GM21367 (cell line): ENCODE measurements around the gene SH3TC1.

ENCODE experiments used
- ATAC-seq: cut with Tn5 transposase; IDR thresholded peaks from one replicate; pipeline ENCODE4 v1.9.1; 2021; ENCODE audit not compliant: unreplicated experiment

SH3TC1 gene

DNA sequence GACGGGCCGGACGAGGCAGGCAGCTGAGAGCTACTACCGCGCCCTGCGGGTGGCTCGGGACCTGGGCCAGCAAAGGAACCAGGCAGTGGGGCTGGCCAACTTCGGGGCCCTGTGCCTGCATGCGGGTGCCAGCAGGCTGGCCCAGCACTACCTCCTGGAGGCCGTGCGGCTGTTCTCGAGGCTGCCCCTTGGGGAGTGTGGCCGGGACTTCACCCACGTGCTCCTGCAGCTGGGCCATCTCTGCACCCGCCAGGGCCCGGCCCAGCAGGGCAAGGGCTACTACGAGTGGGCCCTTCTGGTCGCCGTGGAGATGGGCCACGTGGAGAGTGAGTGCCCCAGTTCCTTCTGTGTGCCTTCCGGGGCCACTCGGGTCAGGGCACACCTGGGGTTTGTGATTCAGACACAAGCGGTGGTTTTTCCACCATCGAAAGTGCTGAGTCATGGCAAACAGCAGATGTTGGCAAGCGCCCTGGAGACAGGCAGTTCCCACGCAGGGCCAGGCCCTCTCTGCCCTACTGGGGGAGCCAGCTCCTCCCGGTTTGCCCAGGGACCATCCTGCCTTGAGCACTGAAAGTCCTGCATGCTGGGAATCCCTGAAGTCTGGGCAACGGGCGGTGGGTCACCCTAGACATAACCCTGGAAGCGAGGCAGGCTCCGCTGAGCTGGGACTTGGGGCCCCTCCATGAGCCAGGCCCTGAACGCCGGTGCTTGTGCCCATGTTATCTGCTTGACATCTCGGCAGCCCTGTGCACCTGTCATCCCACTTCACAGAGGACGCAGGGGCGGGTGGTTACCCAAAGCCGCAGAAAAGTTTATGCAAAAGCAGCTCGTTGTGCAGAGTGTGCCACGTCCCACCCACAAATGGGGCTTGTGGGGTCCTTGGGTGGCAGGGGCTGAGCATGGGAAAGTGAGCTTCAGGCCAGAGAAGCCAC lies 29.5 kb downstream of the SH3TC1 start:
- ATAC-seq = peak; percentile 61

DNA sequence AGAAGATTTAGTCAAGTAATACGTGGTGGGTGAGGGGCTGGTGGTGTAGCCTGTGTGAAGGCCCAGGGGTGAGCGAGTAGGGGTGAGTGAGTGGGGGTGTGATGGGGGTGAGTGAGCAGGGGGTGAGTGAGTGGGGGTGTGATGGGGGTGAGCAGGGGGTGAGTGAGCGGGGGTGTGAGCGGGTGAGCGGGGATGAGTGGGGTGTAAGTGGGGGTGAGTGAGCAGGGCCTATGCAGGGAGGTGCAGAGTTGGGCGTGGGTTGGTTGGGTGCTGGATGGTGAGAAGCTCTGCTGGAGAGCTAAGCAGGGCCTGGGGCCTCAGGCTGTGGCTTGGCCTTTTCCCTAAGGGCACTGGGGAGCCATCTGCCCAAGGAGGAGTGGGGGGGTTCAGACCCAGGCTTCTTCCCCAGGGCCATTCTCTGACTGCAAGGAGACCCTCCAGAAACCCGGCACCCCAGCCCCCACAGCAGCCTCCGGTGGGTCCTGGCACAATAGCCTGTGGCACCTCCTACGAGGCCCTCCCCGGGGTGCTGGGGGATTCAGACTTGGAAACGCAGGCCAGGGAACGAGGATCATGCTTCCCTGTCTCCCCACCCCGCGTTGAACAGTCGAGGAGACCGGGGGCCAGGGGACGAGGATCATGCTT lies 30.4 kb downstream of the SH3TC1 start:
- ATAC-seq = no peak

DNA sequence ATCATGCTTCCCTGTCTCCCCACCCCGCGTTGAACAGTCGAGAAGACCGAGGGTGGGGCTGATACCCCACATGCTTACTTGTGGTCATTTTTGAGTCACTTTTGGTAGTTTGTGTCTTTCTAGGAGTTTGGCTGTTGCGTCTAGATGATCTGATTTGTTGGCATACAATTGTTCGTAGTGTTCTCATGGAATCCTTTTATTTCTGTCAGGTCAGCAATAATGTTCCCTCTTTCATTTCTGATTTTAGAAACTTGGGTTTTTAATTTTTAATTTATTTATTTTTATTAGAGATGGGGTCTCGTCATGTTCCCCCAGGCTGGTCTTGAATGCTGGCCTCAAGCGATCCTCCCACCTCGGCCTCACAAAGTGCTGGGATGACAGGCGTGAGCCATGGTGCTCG lies 30.9 kb downstream of the SH3TC1 start:
- ATAC-seq = no peak

DNA sequence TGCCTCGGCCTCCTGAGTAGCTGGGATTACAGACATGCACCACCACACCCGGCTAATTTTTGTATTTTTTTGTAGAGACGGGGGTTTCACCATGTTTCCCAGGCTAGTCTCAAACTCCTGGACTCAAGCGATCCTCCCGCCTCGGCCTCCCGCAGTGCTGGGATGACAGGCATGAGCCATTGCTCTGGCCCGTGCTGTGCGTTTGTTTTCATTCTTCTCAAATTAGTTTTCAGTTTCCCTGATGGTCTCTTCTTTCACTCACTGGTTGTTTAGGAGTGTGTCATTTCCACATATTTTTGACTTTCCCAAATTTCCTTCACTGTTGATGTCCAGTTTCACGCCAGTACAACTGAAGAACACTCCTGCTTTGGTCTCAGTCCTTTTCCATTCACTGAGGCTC lies 31.8 kb downstream of the SH3TC1 start:
- no peak for ATAC-seq

DNA sequence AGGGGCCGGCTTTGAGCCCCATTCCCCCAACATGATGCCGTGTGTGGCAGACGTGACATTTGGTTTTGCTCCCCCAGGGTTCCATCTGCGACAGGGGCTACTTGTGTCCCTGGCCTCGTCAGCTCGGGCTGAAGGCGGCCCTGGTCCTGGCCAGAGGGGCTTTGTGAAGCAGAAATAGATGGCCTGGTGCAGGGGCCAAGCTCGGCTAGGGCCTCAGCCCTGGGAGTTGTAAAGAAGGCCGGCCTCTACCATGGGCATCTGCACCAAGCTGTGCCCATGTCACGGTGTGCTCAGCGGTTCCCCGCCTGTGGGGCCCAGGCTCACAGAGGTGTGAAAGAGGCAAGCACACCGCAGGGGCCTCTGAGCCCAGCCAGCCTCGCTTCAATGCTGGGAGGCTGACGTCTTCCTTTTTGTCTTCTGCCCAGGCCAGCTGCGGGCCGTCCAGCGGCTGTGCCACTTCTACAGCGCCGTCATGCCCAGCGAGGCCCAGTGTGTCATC lies 32.5 kb downstream of the SH3TC1 start:
- ATAC-seq = no peak

DNA sequence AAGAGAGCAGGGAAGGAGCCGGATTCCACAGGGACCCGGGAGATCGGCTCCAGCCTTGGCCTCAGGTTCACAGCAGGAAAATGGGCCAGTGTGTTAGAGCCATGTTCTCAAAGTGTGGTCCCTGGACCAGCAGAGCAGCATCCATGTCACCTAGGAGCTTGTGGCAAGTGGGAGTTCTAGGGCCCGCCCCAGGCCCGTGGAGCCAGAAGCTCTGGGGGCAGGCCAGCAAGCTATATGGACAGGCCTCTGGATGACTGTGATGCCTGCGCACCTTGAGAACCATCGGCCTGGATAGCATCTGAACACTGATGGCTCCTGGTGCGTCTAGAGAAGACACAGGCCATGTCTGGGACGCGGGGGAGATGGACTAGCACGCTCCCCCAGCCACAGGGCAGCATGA lies 33.7 kb downstream of the SH3TC1 start:
- ATAC-seq = no peak

DNA sequence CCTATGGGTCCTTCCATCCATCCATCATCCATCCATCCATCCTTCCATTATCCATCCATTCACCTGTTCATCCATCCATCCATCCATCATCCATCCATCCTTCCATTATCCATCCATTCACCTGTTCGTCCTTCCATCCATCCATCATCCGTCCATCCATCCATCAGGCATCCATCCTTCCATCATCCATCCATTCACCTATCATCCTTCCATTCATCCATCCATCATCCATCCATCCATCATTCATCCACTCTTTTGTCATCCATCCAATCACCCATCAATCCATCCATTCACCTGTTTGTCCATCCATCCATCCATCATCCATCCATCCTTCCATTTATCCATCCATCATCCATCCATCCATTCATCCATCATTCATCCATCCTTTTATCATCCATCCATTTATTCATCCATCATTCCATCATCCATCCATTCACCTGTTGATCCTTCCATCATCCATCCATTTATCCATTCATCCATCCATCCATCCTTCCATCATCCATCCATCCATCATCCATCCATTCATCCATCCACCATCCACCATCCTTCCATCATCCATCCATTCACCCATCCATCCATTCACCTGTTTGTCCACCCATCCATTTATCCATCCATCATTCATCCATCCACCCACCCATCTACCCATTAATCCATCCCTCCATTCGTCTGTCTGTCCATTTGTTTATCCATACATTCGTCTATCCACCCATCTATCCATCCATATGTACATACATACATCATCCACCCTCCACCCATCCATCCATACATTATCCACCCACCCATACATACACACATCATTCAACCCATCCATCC lies 34.8 kb downstream of the SH3TC1 start:
- no peak for ATAC-seq

DNA sequence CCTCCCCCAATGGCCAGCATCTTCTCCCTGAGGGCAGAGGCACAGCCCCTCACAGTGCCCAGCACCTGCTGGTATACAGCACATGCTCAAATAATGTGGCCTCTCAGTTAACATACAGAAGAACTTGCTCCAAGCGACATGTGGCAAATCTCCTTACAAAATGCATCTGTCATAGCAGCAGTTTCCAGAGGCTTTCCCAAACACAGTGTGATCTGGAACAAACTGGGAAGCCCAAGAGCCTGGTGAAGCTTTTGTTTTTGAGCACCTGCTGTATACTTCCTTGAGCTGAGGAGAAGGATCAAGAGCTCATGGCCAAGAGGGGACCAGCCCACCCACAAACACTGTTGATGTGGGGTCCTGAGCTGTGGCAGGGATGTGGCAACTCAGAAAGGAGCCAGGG lies 35.6 kb downstream of the SH3TC1 start:
- no peak for ATAC-seq

DNA sequence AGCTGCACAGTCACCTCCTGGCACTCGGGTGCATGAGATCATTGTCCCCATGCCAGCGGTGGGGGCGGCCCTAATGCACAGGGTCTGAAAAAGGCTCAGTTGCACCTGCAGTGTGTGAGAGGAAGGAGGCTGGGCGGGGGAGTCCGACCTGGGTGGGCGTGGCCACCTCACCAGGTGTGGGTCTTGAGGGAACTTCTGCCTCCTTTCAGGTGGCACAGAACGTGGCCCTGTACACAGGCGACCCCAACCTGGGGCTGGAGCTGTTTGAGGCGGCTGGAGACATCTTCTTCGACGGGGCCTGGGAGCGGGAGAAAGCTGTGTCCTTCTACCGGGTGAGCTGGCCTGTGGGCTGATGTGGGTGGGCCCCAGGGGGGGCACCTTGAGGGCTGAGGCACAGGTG lies 36.1 kb downstream of the SH3TC1 start:
- ATAC-seq = no peak

DNA sequence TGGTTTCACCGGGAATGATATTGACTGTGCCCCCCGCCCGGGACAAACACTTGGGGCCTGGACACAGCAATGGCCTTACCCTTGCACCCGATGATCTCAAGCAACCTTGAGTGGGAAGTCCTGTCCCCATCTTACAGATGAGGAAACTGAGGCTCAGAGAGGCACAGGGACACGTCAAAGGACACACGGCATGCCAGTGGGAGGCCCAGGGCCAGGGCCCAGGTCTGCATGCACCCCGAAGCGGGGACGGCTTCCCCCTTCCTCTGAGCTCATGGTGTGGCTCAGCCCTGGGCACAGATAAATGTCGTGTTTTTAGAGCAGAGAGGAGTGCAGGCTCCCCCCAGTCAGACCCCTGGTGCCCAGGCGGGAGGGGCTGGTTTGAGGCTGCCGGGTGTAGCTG lies 36.6 kb downstream of the SH3TC1 start:
- no peak for ATAC-seq

DNA sequence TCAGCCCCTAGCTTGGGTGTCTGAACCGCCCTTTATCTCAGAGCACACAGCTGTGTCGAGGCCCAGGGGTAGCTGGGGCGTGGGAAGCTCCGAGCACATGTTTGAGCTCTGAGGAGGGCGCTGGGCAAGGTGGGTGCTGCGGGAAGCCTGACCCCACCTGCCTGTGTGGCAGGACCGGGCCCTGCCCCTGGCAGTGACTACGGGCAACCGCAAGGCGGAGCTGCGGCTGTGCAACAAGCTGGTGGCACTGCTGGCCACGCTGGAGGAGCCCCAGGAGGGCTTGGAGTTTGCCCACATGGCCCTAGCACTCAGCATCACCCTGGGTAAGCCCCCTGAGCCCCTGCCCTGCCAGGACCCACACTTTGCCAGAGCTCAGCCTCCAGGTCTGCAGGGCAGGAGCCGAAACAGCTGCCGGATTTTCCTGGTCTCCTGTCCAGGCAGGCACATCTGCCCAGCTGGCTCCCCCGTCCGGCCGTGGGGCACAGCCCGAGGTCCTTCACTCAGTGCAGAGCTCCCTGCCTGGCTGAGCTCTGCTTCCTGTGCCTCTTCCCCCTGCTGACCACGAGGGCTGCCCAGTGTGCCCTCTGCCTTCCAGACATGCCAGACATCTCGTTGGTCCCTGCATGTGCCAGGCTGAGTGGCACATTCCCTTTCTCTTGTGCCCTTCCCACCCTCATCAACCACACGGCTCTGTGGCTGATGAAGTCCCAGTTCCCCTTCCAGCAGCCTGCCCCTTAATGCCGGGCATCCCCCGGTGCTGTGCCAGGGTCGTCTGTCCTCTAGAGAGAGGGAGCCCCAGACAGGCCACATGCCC lies 37.2 kb downstream of the SH3TC1 start:
- ATAC-seq = no peak

DNA sequence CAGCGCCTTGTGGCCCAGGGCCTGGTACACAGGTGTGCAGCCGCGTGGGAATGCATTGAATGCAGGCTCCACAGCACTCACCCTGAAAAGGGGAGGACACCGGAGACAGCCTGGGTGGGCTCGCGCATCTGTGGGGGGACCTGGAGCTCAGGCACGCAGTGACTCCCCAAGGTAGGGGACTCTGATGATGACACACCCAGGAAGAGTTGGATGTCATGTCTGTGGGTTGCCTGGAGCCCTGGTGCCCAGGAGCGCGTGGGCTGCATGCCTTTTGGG lies 37.8 kb downstream of the SH3TC1 start:
- no peak for ATAC-seq

DNA sequence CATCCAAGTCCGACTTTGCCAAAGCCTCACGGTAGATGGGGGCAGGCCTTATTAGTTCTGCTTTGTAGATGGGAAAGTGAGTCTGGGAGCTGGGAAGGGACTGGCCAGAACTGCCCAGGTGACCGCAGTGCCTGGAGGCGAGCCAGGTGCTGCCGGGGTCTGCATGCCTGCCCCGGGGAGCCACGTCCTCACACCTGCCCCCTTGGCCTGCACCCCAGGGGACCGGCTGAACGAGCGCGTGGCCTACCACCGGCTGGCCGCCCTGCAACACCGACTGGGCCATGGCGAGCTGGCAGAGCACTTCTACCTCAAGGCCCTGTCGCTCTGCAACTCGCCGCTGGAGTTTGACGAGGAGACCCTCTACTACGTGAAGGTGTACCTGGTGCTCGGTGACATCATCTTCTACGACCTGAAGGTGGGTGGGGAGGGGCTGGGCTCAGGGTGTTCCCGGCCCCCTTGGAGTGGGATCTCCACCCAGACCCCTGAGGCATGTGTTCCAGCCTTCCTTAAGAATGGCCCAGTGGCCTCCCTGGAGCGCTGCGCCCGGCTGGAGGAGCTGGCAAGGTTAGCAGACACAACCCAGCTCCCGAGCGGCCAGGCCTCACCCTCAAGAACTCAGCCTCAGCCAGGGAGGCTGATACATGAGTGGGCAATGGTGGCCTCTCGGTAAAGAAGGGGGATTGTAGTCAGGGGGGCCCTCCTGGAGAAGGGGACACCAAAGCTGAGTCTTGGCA lies 38.3 kb downstream of the SH3TC1 start:
- no peak for ATAC-seq

DNA sequence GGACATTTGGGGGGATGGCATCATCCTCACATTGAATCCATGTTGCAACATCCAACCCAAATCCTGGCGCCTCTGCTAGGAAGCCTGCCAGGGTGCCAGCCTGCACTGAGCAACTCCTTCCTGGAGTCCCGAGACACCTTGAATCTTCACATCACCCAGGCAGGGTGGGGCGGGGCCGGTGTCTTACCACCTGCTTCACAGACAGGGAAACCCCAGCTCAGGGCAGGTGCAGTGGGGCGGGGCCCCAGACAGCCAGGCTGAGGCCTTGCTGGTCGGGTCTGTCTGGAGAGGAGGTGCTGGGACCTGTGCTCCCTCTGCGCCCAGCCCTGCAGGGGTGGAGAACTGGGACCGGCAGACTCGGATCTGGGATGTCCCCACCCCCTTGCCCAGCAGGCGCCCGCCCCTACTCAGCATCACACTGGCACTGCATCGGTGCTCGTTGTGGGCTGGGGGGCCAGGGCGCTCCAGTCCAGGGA lies 39.0 kb downstream of the SH3TC1 start:
- ATAC-seq = no peak

DNA sequence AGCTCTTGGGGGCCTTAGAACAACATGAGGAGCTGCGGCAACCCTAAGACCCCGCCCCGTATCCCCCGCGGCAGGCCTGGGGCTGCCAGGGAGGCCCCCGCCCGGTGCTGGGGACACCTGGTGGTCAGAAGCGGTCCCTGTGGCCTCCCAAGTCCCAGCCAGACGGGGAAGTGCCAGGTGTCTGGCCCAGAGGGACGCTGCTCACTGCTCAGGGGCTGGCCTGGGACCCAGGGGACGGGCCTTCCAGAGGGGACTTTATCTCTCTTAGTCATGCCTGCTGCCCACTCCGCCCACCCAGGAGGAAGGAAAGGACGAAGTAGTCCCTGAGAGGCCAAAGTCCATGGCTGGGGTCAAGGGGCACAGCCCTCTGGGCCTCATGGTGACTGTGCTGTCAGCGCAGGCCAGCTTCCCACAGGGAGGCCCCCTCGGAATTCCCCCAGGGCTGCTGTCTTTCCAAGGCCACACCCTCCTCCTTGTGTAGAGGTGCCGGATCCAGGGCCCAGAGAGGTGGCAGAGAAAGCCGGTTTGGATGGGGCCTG lies 39.5 kb downstream of the SH3TC1 start:
- ATAC-seq = no peak

DNA sequence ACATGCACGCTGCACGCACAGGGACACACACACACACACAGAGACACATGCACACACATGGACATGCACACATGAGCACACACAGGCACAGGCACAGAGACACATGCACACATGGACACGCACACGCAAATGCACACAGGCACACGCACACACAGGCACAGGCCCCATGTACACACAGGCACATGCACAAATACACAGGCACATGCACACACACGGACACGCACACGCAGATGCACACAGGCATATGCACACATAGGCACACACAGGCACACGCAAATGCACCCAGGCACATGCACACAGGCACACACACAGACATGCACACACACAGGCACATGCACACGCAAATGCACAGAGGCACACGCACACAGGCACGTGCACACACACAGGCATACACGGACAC lies 40.1 kb downstream of the SH3TC1 start:
- no peak for ATAC-seq

DNA sequence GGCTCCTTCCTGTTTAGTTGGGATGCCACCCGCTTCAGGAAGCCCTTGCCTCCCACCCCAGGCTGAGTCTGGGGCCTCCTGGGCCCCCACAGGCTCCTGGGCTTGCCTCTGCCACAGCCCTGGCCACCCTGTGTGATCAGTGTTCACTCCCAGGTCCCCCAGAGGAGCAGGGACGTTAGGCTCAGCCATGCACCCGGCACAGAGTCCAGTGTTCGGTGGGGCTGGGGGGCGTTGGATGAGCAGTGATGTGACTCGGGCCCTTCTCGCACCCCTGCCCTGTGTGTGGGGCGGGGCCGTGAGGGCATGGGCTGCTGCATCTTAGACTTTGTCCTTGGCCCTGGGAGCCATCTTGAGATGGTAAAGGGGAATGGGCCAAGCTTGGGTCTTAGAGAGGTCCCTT lies 40.6 kb downstream of the SH3TC1 start:
- no peak for ATAC-seq

DNA sequence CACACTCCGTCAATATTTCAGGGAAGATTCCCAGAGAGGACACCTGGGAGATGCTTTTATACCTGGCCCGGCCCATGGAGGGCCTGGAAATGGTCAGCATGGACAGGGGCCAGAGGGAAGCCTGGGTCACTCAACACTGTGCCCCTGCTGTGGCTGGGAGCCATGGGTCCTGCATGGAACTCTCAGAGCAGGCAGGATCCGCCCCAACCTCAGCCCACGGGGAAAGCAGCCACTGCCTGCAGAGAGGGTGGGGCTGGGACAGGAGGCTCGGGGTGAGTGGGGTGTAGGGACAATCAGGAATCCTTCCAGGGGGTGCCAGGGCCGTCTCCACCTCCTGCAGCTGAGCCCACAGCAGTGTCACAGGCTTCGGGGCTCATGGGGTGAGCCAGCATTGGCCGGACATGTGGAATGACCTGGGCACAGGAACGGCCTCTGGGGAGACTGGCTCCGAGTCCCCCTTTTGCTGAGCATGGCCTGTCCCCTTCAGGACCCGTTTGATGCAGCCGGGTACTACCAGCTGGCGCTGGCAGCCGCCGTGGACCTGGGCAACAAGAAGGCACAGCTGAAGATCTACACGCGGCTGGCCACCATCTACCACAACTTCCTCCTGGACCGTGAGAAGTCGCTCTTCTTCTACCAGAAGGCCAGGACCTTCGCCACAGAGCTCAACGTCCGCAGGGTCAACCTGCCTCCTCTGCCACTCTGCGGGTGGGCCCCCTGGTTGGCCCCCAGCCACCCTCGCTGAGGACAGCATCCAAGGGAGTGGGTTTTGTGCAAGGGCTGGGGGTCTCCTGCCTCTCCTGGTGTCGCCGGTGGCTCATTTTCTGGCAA lies 41.3 kb downstream of the SH3TC1 start:
- no peak for ATAC-seq

DNA sequence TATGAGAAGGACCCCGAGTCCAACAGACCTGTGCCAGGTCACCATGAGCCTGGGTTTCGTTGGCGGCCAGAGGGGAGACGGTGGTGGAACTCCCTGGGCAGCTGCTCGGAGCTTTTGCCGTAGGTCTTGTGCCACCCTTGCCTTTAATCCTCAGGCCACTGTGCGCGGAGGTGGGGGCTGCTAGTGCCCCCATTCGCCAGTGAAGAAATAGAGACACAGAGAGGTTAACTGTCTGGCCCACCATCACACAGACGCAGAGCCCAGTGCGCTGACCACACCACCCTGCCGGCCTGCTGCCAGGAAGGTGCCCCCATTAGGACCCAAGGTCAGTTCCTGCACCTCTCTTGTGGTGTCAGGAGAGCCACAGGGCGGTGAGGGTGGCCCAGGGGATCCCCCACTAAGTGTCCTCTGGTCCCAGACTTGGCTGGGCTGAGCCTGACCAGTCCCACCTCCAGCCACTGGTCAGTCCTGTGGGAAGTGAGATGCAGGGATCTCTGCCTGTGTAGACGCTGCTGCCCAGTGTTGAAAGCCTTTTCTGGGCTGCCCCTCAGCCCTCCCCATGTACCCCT lies 42.2 kb downstream of the SH3TC1 start:
- no peak for ATAC-seq
